SKM-1 (cell line): ENCODE results near the gene SLF2.

Experiments used
- DNase-seq: peaks from one replicate; lab custom pipeline; 2025; ENCODE audit not compliant: unreplicated experiment; lab: John Stamatoyannopoulos, UW

Gene SLF2

GRCh38 chr10:100978121-100978900 lies 65.5 kb downstream of the SLF2 start:
- DNase-seq, result no peak

DNA sequence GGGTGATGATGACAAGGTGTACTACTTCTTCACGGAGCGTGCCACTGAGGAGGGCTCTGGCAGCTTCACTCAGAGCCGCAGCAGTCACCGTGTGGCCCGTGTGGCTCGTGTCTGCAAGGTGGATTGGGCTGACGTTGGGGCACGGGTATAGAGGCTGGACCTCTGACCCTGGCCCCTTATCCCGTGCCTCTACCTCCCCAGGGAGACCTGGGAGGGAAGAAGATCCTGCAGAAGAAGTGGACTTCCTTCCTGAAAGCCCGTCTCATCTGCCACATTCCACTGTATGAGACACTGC lies 66.1 kb downstream of the SLF2 start:
- DNase-seq, result no peak

GRCh38 chr10:100979791-100980272 lies 67.1 kb downstream of the SLF2 start:
- no peak for DNase-seq

DNA sequence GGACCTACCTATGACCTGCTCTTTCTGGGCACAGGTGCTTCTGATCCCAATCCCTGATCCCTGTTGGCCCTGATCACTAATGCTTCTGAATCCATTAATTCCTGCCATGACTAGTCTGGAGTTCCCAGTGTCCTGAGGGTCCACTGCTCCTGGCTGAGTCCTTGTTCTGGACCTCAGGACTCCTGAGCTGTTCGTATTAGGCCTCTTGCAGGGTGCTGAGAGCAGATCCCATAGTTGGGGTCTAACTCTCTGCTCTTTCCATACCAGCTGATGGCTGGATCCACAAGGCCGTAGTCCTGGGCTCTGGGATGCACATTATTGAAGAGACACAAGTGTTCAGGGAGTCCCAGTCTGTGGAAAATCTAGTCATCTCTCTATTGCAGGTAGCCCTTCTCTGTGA lies 67.5 kb downstream of the SLF2 start:
- DNase-seq, result no peak

DNA sequence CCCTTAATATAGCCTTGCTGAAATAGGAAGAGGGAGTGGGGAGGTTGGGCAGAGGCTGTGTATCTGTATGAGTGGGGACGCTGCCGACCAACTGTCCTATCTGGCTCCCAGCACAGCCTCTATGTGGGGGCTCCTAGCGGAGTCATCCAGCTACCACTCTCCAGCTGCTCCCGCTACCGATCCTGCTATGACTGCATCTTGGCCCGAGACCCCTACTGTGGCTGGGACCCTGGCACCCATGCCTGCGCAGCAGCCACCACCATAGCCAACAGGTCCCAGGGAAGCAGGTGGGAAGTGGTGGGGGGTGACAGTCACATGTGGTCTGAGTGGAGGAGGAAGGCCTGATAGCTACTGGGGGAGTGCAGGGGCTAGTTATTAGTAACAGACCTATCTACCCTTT lies 67.9 kb downstream of the SLF2 start:
- DNase-seq, result no peak

- DNase-seq, result no peak
Observed at GRCh38 chr10:100981178-100981772, 68.5 kb downstream of the SLF2 start.

DNA sequence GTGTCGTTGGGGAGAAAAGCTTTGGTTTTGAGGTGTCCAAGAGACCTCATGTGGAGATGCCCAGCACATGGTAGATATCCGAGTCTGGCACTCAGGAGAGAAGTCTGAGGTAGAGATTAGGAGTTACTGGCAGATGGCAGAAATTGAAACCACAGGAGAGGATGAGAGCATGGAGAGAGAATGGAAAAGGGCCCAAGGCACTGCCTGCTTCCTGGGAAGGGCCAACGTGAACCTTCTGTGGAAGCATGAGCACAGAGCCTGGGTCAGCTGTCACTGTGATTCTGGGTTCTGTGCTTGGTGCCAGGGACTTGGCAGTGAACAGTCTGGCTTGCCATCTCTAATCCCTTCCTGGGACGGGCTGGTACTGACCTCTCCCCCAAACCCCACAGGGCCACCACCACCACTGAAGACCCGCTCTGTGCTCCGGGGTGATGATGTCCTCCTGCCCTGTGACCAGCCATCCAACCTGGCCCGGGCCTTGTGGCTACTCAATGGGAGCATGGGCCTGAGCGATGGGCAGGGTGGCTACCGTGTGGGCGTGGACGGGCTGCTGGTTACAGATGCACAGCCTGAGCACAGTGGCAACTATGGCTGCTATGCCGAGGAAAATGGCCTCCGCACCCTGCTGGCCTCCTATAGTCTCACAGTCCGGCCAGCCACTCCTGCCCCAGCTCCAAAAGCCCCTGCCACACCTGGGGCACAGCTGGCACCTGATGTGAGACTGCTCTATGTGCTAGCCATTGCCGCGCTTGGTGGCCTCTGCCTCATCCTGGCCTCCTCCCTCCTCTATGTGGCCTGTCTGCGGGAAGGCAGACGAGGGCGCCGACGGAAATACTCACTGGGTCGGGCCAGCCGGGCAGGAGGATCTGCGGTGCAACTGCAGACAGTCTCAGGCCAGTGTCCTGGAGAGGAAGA lies 70.4 kb downstream of the SLF2 start:
- no peak for DNase-seq

DNA sequence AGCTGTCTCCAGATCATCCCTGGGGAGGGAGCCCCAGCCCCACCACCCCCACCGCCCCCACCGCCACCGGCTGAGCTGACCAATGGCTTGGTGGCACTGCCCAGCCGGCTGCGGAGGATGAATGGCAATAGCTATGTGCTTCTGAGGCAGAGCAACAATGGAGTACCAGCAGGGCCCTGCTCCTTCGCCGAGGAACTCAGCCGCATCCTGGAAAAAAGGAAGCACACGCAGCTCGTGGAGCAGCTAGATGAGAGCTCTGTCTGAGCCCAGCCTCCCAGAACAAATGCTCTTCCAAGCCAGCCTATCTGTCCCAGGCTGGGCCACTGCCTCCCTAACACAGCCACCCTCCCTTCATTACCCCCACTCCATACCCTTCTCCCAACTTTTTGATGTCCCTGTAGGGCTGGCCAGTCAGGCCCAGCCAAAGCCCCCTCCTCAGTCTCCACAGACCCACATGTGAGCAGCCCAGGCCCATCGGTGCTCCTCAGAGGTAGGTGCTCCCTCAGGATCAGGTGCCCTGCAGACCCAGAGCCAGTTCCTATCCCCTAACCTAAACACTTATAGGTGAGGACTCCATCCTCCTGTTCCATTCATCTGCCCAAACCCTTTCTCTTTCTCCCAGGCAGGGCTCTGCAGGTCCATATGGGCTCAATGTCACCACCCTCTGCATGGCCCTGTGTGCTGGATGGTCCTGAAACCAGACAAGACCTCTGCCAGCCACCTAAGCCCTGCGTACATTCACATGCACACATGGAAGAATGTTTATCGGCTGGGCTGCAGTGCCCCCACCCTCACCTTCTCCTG lies 71.3 kb downstream of the SLF2 start:
- DNase-seq, result no peak

GRCh38 chr10:100984672-100985177 lies 72.0 kb downstream of the SLF2 start:
- DNase-seq, result no peak

GRCh38 chr10:100985336-100985735 lies 72.6 kb downstream of the SLF2 start:
- no peak for DNase-seq

DNA sequence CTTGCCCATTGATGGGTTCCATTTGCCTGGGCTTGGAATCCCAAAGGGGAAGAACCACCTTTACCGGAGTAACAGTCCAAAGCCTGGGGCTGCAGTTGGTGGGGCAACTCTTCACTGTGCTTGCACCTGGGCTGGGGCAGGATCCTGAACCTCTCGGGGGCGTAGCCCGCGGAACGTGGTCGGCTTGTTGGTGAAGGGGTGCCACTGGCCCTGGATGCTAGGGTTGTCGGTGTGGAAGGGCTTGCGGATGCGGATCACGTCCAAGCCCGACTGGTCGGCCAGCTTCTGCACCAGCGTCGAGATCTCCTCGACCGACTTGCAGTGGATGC lies 73.8 kb downstream of the SLF2 start:
- no peak for DNase-seq

DNA sequence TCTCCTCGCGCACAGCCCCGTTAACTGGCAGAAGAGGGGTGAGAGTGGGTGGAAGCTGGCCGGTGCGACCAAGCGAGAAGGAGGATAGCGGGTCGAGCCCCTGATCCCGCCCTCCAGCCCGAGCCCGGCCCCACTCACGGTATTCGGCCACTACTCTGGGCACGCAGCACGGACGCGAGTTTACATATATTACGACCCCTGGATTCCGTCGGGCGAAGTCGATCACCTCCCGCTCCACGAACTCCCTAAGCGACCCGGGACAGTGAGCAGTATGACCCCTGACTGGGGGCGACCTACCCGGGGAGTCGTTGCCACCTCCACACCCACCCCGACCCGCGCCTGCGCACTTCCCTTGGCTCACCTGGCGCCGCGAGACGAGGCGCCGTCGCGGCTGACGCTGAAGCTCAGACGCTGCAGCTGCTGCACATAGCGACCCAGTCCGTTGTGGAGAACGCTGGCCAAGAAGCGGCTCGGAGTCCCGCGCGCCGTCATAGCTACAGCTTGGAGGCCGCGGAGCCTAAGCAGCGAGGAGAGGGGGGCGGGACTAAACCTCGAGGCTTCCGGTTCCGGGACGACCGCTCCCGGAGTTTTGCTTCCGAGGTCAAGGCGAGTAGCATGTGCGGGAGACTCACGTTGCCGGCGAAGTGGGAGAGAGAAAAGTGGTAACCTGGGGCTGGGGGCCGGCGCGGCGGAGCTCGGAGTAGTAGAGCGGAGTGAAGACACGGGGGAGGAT lies 74.4 kb downstream of the SLF2 start, which contains the start of the genes MRPL43 and TWNK:
Gene MRPL43, minus strand, starts transcription at position 546 of the 733 bp plus-strand sequence. Its CDS starts 54 bp downstream, at position 492.
Gene TWNK, plus strand, starts transcription at position 592 of the 733 bp plus-strand sequence. CDS start 668 bp downstream, outside the sequence.
- DNase-seq, result peak; percentile 72

DNA sequence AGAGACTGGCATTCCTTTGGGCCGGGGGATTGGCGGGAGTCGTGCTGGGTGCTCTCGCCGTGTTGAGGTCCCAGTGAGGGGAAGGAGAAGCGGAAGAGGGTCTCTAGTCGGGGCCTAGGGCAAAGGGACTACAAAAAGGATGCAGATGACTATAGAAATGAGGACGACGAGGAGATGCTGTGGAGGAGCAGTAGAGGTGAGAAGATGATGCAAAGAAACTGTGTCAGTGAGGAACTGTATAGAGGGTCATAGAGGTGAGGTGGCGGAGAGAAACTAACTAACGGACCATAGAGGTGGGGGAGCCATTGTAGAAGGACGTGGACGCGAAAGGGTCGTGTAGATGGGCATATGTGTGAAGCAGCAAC lies 74.9 kb downstream of the SLF2 start:
- DNase-seq, result no peak

DNA sequence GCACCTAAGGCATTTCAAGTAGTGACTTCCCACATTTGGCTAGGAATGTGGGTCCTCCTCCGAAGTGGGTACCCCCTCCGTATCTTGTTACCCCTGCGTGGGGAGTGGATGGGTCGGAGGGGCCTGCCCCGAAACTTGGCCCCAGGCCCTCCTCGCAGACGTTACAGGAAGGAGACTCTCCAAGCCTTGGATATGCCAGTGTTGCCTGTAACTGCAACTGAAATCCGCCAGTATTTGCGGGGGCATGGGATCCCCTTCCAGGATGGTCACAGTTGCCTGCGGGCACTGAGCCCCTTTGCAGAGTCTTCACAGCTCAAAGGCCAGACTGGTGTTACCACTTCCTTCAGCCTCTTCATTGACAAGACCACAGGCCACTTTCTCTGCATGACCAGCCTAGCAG lies 75.4 kb downstream of the SLF2 start:
- DNase-seq, result no peak

GRCh38 chr10:100989088-100989487 lies 76.3 kb downstream of the SLF2 start:
- no peak for DNase-seq

GRCh38 chr10:100993986-100994708 lies 81.4 kb downstream of the SLF2 start:
- DNase-seq, result no peak

GRCh38 chr10:100995181-100995580 lies 82.4 kb downstream of the SLF2 start:
- no peak for DNase-seq

DNA sequence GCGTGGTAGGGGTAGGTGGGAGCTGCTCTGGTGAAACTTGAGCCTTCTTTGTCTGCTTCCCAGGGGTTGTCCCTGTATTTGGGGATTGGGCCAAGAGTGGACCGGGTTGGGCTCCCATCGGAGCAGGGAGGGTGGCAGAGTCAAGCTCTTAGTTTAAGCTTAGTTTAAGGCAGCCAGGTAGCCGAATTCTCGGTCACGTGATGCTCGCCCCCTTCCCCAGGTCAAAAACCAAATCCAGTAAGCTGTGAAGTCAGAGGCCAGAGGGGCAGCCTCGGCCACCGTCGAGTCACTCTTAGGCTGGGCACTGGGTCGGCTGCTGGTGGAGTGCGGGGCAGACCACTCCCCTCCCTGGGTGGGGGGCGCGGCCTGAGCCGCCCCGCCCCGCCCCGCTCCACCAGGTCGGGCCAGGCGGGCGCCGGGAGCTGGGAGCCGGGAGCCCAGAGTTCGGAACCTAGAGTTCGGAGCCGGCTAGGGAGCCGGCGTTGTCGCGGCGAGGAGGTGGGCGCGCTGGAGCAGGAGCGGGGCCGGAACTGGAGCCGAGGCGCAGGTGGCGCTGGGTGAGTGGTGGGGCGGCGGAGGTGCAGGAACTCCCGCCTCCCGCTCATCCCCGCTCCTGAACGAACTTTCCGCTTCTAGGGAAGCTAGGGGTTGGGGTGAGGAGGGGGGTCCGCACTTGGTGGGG lies 84.1 kb downstream of the SLF2 start:
- DNase-seq, result no peak
